Bronchial epithelial cell (primary cell): ENCODE data around the gene STUM. TPM values are rescaled to one million over a fixed set of nuclear protein-coding genes. Genes with fewer than 3 reads are reported as not detected.

ENCODE experiments used
- DNase-seq: peaks from one replicate; pipeline ENCODE4 v3.0.0-alpha.2; 2010; ENCODE audit warnings: low read depth
- FAIRE-seq: peaks from 2 replicates; lab custom pipeline; 2011; peaks lifted over from hg19 to GRCh38; lab: Jason Lieb, UNC
- H3K27me3 ChIP-seq: 2 replicates; pipeline ENCODE4 v1.5.1; 2011; ENCODE audit warnings: low read length; ENCODE audit not compliant: control insufficient read depth, insufficient read depth
- H3K36me3 ChIP-seq: 2 replicates; pipeline ENCODE4 v1.5.1; 2011; ENCODE audit warnings: low read length; ENCODE audit not compliant: control insufficient read depth, insufficient read depth
- H3K4me3 ChIP-seq: 2 replicates; pipeline ENCODE4 v1.5.1; 2011; ENCODE audit warnings: mild to moderate bottlenecking, low read depth, low read length, control low read depth
- total RNA-seq: library from RNA; depleted of rRNA; stranded (reverse); fragments of >200 nt; gene quantifications from 2 replicates; pipeline ENCODE4 v1.2.1, GENCODE V29; 2014
- TF ChIP-seq, protein P1 (sequence below): IDR thresholded peaks from 2 replicates; pipeline ENCODE4 v1.5.1; 2011; ENCODE audit warnings: mild to moderate bottlenecking, moderate library complexity, low read length, control low read depth, inconsistent platforms; ENCODE audit not compliant: insufficient read depth, severe bottlenecking

STUM gene
- total RNA-seq, 1 donor from 2014 or later = not detected

DNA sequence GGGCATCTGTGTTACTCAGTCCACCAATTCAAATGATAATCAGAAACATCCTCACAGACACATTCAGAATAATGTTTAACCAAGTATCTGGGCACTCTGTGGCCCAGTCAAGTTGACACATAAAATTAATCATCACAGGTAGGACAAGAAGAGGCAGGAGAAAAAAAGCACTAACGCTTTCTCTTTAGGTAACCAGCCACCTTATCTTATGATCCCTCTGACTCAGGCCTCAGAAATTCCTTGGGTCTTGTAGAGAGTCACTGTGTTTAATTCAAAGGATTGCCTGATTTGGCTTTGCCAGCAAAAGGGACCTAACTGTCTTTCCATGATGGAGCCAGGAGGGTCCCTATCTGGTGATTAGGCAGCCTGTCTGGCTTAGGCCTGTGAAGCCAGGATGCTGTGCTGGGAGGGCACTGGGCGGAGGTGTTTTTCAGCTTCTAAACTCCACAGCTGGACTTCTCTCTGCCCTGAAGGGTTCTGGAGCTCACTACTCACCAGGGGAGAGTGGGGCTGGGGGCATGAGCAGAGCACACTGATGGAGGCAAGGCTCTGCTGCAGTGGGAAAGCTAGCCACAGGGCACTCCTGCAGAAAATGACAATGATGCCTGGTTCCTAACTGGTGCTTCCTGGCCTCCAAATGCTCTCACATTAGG is 36.4 kb upstream of the STUM start:
- Histone ChIP-seq H3K36me3 (no peaks in the 10 kb centered on the region), H3K27me3 (no peaks in the 10 kb centered on the region), H3K4me3 (no peak overlapping the region)
- TF ChIP-seq, protein P1, sequence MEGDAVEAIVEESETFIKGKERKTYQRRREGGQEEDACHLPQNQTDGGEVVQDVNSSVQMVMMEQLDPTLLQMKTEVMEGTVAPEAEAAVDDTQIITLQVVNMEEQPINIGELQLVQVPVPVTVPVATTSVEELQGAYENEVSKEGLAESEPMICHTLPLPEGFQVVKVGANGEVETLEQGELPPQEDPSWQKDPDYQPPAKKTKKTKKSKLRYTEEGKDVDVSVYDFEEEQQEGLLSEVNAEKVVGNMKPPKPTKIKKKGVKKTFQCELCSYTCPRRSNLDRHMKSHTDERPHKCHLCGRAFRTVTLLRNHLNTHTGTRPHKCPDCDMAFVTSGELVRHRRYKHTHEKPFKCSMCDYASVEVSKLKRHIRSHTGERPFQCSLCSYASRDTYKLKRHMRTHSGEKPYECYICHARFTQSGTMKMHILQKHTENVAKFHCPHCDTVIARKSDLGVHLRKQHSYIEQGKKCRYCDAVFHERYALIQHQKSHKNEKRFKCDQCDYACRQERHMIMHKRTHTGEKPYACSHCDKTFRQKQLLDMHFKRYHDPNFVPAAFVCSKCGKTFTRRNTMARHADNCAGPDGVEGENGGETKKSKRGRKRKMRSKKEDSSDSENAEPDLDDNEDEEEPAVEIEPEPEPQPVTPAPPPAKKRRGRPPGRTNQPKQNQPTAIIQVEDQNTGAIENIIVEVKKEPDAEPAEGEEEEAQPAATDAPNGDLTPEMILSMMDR = no peak
- FAIRE-seq (no peak), DNase-seq (peak; percentile 92)

DNA sequence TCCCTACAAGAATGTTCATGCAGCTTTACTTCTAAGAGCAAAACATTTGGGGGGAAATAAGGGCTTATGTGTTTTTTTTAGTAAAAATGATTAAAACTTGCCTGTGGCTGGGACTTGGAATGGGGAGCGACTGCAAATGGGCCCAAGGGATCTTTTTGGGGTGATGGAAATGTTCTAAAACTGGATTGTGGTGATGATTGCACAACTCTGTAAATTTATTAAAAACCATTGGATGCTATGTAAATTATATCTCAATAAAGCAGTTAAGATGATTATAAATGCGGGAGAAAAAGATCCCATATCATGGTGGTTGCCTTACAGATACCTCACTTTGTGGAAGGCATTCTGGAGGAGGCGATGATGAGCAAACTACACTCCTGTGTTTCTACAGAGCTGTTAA is 30.2 kb upstream of the STUM start:
- DNase-seq (no peak), FAIRE-seq (no peak)
- H3K4me3 ChIP-seq = no peak overlapping the region
- no peaks in the 10 kb centered on the region for H3K27me3 ChIP-seq
- no peaks in the 10 kb centered on the region for H3K36me3 ChIP-seq
- TF ChIP-seq, protein P1 = no peak

DNA sequence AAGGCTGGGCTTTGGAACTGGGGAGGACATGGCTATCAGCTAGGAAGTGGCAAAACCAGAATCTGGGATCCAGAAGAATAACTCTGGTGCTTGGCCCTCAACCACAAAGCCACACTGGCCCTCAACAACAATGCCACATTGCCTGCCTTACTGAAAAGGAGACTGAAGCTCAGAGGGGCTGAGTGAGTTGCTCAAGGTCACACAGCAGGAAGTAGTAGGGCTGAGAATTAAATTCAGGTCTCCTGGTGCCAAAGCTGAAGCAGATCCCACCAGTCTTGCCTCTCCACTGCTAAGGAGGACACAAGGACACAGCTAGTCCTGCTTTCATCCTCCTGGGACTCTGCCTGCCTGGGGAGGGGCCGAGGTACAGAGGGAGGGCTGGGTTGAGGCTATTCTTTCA is 29.4 kb upstream of the STUM start:
- no peaks in the 10 kb centered on the region for H3K27me3 ChIP-seq
- TF ChIP-seq, protein P1 = no peak
- FAIRE-seq (no peak), DNase-seq (no peak)
- H3K36me3 ChIP-seq = no peaks in the 10 kb centered on the region
- H3K4me3 ChIP-seq = no peak overlapping the region

DNA sequence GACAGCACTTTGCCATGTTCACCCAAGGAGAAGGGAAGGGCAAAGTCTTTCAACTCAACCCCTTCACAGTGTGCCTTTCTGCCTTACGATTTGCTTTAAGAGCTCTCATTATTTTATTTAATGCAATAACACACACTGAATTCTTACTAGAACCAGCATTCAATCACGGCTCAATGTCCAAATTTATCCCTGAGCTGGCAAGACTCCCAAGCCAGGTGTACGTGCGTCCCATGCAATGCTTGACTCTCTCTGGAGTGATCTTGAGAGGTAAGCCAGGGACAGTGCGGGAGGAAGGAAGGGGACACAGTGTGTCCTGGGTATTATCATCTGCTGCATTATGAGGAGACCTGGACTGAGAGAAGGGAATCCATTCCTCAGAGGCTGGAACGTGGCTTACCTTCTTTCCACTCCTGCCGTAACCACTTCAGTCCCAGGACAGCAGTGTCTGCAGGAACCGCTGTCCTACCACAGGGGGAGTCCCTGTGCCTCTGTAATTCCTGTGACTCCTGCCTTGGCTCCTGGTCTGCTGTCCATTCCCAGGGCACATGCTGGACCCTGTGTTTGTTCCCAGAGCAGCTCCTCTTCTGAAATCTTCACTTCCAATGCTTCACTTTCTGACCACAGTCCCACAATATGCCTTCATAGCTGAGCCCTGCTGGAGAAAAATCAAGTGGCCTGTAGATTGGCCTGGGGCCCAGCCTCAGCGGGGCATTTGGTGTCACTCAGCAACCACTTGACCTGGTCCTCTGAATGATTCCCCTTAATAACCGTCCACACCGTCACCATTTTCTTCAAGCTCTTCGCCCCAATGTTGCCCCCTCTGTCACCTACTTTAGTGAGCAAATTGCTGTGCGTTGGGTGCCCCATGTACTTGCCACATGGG is 28.6 kb upstream of the STUM start:
- TF ChIP-seq, protein P1 = peak; percentile 27
- Histone ChIP-seq H3K36me3 (no peaks in the 10 kb centered on the region), H3K4me3 (no peak overlapping the region), H3K27me3 (no peaks in the 10 kb centered on the region)
- FAIRE-seq (no peak), DNase-seq (no peak)

DNA sequence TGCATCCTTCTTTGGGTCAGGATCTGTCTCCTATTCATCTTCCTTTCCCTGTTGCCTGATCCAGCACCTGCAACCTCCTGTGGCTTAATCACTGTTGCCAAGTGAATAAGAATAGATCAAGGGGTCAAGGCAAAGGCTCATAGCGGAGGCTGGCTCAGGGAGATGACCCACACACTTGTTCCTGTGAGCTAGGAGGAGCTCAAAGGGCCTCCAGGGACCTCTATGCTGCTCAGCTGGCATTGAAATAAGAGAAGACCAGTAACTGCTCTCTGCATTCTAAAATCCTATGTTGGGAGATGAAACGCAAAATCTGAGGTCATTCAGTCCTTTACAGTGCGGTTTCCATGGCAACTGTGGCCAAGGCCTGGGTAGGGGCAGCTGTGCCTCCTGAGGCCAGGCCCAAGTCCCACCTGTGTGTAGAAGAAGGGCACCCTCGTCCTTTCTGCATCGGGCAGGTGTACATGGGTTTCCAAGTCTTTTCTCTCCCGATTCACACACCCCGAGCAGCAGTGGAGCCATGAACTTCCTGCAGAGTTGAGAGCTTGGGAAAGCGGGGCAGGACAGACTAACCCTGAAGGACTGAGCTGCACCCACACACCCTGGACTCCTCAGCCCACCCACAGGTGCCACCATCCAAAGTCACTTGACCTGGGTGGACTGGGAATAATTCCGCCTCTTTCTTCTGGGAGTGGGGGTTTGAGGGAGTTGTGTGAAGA is 27.8 kb upstream of the STUM start:
- H3K4me3 ChIP-seq = no peak overlapping the region
- FAIRE-seq (no peak), DNase-seq (no peak)

More for the DNA sequence above, 27.8 kb upstream of the STUM start:
- TF ChIP-seq, protein P1 = no peak
- H3K36me3 ChIP-seq = no peaks in the 10 kb centered on the region
- no peaks in the 10 kb centered on the region for H3K27me3 ChIP-seq
